ENCODE measurements around the gene NEXMIF.
"Not testable (repeated sequence)": the region's sequence is repeated elsewhere in the genome, so short reads cannot be mapped to it uniquely, and the experiment has no call there.

GRCh38 chrX:74819797-74820196 is 105.5 kb downstream of the NEXMIF start:
- not testable (repeated sequence) for TF ChIP-seq CTCF, POLR2AphosphoS5, POLR2A, EP300 (IDR thresholded peaks at IDR 0.05)
